T-helper 9 cell (primary cell): ENCODE data around the gene MS4A18.
"Not testable (repeated sequence)": the region's sequence is repeated elsewhere in the genome, so short reads cannot be mapped to it uniquely, and the experiment has no call there.

ENCODE experiments used
- DNase-seq: peaks from one replicate; pipeline ENCODE4 v3.0.0-alpha.2; 2020
- total RNA-seq, 2 donors: gene quantifications; one replicate each; lab custom pipeline; 2026; lab: John Stamatoyannopoulos, UW

The MS4A18 gene
- 0 reads per million in 2 donors for total RNA-seq

DNA sequence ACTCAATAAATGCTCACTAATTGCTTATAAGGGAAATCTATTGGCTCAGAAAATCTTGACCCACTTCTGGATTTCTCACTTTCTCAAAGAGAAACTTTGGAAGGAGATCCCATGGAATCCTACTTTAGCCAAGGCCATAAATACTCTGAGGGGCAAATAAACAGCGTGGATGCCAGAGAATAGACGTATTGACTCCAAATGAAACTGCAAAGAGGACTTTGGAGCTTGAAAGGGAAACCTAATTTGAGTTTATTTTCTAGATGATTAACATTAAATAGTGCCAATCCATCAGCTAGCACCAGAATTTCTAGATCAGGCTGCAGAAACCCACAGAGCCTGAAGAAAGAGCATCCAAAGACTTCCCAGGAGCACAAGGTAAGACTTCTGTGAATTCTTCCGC is at the start of gene MS4A18:
TSS of gene MS4A18 (plus strand) at position 301 of the 400 bp plus-strand sequence.
- no peak for DNase-seq

DNA sequence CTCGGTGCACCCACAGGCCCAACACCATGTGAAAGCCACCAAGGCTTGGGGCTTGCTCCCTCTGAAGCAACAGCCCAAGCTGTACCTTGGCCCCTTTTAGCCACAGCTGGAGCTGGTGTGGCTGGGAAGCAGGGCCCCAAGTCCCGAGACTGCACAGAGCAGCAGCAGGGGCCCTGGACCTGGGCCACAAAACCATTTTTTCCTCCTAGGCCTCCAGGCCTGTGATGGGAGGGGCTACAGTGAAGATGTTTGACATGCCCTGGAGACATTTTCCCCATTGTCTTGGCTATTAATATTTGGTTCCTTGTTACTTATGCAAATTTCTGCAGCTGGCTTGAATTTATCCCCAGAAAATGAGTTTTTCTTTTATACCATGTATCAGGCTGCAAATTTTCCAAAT is 46.3 kb upstream of the MS4A18 start:
- not testable (repeated sequence) for DNase-seq

DNA sequence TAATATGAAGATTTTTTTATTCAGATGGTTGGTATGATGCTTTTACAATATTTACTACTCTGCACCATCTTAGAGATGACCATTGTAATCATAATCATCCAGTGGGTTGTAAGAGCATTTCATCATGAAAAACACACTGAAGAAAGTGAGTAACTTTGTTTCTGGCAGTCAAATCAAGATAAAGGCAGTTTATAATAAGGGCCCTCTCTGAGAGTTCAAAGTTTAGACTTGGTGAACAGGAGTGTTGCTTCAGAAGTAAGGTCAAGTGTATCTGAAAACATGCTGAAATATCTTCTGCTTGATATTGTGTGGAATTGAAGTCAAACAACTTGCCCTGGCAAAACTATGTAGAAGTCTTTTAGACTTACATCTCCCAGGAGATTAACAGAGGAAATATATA is 44.6 kb upstream of the MS4A18 start:
- no peak for DNase-seq

DNA sequence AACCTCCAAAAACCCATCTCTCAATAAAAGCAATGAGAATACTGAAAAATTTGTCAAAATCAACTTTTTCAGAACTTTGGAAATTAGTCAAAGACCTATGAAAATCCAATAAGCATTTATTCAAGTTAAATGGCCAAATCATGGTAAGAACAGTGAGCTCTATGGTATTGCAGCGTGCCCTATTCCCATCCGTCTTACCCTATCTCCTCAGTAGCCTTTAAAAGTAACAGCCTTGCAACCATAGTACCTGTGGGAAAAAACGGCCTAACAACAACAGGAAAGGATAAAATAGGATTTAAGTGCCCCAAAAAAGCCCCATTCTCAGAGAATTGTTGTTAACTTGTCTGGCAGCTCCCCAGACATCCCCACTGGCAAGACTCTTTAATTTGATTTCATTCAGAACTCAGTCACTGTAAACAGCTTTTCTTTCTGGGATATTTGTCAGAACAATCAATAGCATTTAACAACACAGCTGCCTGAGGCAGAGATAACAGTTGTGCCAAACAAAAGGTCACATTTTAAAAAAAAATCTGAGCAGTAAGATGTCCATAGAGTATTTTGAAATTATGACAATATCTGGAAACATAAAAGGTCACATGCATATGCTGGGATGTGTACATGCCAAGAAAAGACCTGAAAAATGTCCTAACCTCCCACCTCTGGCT is 43.9 kb upstream of the MS4A18 start:
- no peak for DNase-seq

DNA sequence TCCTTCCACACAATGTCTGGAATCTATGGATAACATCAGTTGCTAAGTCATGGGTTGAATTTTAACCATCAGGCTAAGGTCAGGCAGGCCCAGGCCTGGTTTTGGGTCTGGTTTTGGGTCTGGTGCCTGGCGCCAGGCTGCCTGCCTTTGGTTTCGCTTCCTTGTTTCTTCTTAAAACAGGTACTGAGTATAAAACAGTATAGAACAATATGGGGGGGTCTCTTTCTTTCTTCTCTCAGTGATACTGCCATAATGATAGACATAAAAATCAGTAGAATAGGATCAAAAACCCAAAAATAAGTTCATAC is 40.0 kb upstream of the MS4A18 start:
- DNase-seq: not testable (repeated sequence)

DNA sequence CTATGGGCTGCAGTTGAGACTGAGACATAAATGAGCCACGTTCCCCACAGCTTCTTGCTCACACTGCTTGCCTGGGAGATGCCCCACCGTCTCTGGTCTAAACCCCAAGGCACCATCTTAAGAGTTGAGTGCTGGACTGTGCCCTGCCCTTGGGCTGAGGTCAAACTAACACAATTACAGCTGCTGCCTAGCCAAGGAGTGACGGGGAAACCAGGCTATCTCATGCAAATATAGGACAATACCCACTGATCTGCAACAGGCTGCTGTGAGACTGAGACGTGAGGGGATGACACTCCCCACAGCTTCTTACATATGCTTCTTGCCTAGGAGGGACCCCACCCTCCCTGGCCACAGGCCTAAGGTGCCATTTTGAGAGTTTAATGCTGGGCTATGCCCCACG is 32.9 kb upstream of the MS4A18 start:
- no peak for DNase-seq

DNA sequence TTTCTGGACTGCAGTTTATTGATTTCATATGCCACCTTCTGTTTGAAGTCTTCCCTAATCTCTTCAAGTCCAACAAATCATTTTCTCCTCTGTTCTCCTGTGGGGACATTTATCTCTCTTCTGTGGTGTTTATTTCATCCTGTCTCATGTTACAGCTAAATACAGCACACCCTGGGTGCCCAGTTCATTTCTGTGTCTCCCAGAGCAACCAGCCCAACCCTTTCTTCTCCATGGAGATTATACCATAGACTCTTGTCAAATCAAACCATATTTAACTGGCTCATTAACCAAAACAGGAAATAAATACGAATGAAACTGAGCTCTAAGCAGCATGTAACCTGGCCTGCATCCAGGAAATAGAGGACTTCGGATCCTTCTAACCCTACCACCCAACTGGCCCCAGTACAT is 25.2 kb upstream of the MS4A18 start, which contains the start of gene MS4A8:
TSS of gene MS4A8 (plus strand) at position 329 of the 408 bp plus-strand sequence. CDS start 1,249 bp downstream, outside the sequence.
- DNase-seq: no peak

DNA sequence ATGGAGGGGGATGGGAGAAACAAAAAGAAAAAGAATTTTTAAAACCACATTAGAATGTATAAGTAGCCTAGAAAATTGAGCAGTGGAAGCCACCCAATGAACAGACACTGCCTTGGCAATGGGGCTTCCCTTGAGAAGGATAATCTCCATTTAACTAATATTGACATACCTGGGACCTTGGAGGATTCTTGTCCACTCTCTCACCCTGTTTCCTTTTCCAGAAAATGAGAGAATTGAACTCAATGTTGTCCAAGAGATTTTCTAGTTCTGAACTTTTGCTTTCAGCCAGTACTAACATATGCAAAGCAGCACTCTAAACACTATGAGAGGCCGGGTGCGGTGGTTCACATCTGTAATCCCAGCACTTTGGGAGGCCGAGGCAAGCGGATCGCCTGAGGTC is 24.6 kb upstream of the MS4A18 start:
- DNase-seq: no peak

DNA sequence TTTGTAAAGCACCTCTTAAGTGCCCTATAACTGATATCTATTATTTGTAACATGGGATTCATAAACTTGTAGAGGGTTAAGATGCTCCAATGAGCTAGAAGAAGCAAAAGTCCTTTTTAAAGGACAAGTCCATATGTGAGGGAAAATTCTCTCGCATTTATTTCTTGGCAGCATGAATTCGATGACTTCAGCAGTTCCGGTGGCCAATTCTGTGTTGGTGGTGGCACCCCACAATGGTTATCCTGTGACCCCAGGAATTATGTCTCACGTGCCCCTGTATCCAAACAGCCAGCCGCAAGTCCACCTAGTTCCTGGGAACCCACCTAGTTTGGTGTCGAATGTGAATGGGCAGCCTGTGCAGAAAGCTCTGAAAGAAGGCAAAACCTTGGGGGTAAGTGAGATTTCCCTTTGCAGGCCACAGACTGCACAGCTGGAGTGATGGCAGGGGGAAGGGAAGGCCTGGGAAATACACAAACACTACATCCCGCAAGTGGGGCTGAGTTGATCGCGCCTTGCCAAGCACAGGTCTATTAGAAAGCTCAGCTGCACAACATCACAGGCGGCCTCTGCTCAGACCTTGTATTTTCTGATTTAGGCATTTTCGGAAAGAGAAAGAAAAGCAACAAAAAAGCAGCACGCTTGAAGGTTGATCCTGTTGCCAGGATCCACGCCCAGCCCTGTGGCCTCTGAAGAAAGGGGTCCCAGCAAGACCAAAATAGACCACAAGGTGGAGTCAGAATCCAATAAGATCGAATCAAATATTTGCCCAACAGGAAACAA is 23.6 kb upstream of the MS4A18 start:
- DNase-seq: no peak

DNA sequence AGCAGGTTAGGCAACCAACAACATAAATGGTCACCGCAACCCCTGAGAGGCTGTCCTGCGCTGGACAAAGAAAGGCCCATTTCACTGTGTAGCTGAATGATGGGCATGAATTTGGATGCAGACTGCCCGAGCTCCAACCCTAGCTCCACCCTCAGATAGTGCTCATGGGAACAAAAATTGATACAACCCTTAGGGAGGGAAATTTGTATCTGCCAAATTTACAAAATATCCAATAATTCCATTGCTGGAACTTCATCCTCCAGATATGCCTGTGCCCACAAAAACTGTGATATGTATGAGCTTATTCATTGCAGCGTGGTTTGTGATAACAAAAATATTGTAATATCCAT is 23.1 kb upstream of the MS4A18 start:
- DNase-seq: no peak

DNA sequence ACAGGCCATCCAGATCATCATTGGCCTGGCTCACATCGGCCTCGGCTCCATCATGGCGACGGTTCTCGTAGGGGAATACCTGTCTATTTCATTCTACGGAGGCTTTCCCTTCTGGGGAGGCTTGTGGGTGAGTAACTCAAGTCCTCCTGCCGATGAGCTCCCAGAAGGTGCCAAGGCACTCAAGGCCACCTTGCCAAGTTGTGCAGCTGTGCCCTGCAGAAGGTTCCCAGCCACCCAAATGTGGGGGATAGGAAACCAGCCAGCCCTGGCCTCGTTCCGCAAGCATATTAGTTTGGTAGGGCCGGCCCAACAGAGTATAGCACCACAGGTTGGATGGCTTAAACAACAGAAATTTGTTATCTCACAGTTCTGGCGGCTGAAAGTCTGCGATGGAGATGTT is 21.1 kb upstream of the MS4A18 start:
- DNase-seq: no peak

DNA sequence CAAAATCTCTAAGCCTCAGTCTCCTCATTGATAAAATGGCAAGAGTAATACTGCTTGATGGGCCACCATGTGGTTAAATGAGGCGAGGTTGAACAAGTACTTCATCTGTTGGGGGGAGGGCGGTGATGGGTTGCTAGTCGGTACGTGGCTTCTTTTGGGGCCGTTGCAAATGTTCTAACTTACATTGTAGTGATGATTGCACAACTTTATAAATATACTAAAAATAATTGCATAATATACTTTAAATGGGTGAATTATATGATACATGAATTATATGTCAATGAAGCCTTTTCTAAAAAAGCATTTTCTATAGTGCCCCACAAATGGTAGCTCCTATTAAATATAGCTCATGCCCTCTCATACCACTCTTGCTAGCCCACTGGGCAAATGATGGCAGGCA is 18.6 kb upstream of the MS4A18 start:
- DNase-seq: no peak

DNA sequence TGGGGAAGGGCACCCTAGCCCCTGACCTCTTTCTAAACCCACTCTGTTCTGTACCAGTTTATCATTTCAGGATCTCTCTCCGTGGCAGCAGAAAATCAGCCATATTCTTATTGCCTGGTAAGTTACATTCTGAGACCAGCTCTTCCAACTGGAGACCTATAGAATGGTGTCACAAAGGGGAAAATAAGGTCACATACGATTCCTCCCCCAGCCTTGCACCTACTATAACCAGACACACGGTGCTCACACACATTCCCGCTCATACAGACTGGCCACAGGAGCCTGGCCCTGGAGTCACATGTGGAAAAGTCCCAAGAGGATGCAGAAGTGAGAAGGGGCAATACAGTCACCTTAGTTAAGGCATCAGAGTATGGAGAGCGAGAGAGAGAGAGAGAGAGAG is 17.6 kb upstream of the MS4A18 start:
- no peak for DNase-seq

DNA sequence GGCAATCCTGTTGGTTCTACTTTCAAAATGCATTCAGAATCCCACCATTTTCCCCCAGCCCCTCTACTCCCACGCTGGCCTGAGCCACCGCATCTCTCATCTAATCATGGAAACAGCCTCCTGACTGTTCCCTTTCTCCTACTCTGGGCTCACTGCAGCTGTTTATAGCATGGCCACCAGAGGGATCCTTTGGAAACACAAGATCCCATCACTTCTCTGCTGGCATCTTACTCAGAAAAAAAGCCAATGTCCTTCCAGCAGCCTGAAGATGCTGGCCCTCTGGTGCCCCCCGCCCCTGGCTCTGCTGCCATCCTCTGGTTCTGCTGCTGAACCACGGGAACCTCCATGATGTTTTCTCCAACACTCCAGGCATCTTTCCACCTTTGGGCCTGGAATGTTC is 14.0 kb upstream of the MS4A18 start:
- no peak for DNase-seq

DNA sequence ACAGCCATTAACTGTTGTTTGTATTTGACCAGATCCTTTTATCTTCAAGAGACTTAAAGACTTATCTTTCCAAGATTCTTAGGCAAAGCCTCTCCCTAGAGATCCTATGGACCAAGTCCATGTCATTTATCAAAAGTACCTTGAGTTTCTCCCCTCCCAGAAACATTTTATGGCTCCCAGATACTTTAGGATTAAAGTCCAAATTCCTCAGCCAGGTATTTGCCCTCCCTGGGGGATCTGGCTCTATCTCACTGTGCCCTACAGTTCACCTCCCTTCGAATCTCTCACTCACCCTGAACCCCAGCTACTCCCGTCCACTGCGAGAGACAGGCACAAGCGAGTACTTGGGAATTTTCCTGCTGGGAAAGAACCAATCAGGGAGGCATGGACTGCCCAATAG is 13.2 kb upstream of the MS4A18 start:
- no peak for DNase-seq

DNA sequence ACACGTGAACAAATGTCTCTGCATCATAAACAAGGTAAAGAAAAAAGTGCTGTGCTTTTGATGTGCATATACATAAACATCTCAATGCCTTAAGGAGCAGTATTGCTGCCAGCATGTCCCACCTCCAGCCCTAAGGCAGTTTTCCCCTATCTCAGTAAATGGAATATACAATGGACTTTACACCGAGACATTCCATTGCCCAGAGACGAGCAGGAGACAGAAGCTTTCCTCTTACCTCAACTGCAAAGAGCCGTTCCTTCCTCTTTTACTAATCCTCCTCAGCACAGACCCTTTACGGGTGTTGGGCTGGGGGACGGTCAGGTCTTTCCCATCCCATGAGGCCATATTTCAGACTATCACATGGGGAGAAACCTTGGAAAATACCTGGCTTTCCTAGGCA is 11.1 kb upstream of the MS4A18 start:
- DNase-seq: not testable (repeated sequence)

DNA sequence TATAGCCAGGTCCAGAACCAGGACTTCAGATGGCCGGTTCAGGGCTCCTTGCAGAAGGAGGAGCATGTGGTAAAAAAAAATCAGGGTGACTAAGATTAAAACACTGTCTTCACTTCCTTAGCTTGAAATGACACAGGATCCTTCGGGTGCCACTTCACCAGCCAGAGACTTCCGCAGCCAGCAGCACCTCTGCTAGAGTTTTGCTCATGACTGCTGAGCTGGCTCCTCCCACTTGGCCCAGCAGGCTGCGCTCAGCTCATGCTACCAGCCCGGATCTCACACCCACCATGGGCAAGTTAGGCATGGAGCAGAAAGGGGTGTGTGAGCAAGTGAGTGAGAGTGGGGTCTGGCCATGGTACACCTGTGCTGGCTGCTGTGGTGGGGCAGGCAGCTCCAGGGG is 6.6 kb upstream of the MS4A18 start:
- no peak for DNase-seq

DNA sequence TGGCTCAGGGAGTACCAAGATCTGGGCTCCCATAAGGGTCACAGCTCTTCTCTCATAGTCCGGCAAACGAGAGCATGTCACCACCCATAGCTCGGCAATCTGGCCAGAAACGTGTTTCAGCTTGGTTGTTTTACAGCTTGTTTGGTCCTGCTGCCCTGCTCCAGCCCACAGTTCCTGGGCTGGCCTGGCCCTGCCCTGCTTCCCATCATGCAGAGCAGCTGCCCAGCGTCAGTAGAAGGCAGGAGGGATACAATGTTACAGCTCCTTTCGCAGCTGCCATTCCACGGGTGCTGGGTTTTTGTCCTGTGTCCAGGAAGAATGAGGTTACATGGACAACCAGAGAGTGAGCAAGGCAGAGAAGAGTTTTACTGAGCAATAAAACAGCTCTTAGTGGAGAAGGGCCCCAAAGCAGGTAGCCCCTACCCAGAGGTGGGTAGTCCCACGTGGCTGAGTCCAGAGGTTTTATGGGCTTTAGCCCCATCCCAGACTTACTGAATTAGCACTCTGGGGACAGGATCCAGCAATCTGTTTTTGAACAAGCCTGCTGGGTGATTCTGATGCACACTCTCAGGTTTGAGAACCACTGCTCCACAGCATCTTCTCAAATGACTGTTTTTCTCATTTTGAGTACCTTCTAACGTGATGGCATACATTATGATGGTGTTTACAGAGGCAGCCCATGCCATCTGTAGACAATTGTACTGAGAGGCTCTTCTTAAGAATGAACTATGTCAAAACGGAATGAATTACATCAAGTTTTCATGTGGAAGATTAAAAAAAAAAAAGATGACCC is 5.8 kb upstream of the MS4A18 start:
- DNase-seq: no peak

DNA sequence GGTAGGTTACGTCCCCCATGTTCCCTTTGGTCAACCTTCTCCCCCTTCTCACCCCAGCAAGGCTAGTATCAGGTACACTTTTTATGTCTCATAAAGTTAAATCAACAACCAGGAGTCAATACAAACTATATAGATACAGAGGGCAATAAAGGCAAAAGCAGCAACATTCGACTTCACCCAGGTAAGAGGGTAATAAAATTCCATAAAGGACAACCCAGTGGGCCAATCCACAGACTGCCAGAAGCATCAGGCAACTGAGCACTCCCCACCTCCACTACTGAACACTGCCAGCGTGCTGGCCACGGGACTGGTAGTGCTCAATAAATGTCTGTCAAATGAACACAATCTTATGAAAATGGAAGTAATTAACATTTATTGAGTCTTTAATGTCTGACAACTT is 5.1 kb upstream of the MS4A18 start:
- no peak for DNase-seq

DNA sequence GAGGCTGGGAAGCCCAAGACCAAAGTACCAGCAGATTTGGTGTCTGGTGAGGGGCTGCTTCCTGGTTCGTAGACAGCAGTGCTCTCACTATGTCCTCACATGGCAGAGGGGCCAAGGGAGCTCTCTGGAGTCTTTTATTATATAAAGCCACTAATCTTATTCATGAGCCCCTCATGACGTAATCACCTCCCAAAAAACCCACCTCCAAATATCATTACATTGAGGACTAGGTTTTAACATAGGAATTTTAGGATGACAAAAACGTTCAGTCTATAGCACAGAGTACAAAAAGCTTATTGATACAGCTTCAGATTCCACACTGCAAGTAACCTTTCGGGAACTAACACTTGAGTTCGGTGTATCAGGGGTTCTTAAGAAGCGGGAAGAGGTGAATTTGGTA is 4.1 kb upstream of the MS4A18 start:
- DNase-seq: no peak

DNA sequence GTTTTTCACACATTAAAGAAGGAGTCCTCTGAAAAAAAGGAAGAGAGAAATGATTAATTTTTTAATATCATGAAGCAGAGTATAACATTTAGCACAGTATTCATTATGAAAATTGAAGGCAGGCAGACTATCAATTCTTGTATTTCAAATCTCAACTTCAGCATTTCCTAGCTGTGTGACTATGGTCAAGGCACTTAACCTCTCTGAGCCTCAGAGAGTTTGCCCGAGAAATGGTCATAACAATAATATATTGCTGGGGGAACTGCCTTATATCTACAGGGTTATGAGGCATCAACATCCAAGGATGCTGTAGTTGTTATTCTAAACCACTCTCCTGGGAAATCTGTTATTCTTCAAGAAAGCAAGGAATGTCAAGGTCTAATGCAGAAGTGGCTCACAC is 1.1 kb downstream of the MS4A18 start:
- DNase-seq: no peak

DNA sequence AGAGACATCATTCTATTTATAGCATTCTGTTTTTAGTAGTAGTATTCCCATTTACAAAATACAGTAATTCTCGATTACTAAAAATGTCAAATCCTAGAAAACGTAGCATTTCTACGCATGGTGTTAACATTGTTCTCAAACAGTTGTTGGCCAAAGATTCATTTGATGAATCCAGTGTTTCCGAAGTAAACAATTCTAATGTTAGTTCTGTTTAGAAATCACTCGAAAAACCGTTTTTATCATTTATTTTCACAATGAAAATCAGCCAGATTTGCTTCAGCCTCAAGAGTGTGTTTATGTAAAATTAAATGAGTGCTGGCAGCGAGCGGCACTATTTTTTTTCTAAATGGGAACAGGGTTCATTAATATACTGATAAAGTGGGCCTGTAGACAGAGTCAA is 7.1 kb downstream of the MS4A18 start:
- no peak for DNase-seq

DNA sequence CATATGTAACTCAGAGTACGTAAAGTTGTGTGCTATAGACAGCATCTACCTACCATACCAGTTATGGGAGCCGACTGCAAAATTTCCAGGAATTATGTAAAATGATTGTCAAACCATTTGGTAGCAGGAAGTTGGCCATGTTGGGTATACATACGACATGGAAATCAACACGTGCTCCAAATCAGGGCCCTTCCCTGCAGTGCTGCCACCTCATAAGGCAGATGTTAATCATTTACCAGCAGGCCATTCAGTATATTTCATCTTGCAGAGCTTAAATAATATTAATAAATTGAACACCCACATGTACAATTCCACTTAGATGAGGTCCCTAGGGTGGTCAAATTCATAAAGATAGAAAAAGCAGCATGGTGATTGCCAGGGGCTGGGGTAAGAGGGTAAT is 9.8 kb downstream of the MS4A18 start:
- DNase-seq: no peak

DNA sequence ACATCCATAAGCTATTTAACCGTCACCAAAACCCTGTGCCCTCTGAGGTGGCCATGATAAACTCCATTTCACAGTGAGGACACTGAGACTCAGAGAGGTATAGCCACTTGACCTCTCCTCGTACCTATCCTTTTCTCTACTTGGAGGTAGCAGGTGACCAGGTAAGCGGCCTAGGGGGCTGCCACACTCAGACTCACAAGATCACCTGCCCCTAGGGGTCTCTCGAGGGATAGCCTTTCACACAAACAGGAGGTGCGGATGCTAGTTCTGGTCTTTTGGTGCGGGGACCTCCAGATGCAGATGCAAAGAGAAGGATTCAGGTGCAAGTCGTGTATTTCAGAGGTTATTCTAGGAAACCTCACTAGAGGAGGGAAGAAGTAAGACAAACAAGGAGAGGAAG is 14.6 kb downstream of the MS4A18 start:
- no peak for DNase-seq
